ENCODE results near the gene TIMD4.

- TF ChIP-seq CTCF (conservative IDR thresholded peaks at IDR 0.05 in 1 of 2, IDR thresholded peaks at IDR 0.05 in 1 of 2; ENCODE audit: extremely low read depth in 1 of 2, insufficient read depth in 1 of 2, low read depth in 1 of 2, low read length in 2 of 2) = no peak
- no peak for TF ChIP-seq EZH2 (IDR thresholded peaks at IDR 0.05; ENCODE audit: borderline replicate concordance, low read length)
These were observed 66.5 kb downstream of the TIMD4 start for GRCh38 chr5:156896546-156896945.
